ENCODE data around the gene SPRN. TPM values are rescaled to one million over a fixed set of nuclear protein-coding genes. Genes with fewer than 3 reads are reported as not detected.
"Not testable (repeated sequence)": the region's sequence is repeated elsewhere in the genome, so short reads cannot be mapped to it uniquely, and the experiment has no call there.

Gene SPRN
- polyA plus RNA-seq, 2 of the 4 experiments (the other 2 are of a cell fraction): 0.06 to 0.15 TPM

DNA sequence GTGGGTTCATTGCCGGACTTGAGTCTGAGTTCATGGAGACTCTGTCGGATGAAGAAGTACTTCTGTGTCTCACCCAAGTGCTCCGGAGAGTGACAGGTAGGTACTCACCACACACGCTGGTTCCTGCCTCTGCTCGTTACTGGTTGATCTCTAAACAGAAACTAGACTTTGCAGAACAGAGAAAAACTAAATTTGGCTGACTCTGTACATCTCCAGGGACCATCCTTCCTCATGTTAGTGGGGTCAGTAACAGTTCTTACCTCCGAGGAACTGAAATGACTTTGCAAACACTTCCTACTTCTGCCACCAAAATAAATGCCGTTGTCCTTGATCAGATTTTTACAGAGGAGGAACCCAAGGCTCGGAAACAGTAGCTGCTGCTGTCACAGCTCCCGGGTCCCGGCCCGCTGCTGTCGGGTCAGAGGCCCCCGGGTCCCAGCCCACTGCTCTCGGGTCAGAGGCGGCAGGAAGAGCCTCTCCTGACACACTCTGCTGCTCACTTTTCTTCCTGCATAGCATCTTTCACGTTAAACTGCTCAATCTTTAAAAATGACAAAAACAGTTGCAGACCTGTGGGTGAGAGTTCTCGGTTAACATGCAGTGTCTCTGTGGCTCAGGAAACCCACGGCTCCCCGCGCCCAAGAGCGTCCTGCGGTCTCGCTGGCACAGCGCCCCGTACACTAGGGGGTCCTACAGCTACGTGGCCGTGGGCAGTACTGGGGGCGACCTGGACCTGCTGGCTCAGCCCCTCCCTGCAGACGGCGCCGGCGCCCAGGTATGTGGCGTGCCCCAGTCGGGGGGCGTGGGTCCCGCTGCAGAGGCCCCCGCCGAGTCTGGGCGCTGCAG is 35.2 kb downstream of the SPRN start:
- no peak for DNase-seq (ENCODE audit: low read depth in 1 of 2, low spot score in 1 of 2)
- TF ChIP-seq GATA3 (IDR thresholded peaks at IDR 0.05; ENCODE audit: borderline replicate concordance) (no peak), FOSB (CRISPR knock-in tag; IDR thresholded peaks at IDR 0.05) (no peak), ZNF302 (CRISPR knock-in tag; IDR thresholded peaks at IDR 0.05) (no peak), SREBF2 (IDR thresholded peaks at IDR 0.05) (no peak), MAFK (IDR thresholded peaks at IDR 0.05; ENCODE audit: partially characterized antibody) (no peak), POLR2A (IDR thresholded peaks at IDR 0.05; ENCODE audit: low read length) (no peak), BHLHE40 (IDR thresholded peaks at IDR 0.05; ENCODE audit: low read depth, low read length) (no peak)
- TF ChIP-seq, protein P1, sequence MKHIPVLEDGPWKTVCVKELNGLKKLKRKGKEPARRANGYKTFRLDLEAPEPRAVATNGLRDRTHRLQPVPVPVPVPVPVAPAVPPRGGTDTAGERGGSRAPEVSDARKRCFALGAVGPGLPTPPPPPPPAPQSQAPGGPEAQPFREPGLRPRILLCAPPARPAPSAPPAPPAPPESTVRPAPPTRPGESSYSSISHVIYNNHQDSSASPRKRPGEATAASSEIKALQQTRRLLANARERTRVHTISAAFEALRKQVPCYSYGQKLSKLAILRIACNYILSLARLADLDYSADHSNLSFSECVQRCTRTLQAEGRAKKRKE (CRISPR knock-in tag; IDR thresholded peaks at IDR 0.05; ENCODE audit: low read depth): no peak
- Histone ChIP-seq H3K27ac (no peak overlapping the region), H3K4me1 (peaks cover 8% of the 10 kb centered on the region; the same call in 2 of the 3 replicates), H3K4me3 (no peak overlapping the region), H3K9me3 (no peaks in the 10 kb centered on the region), H3K4me2 (no peak overlapping the region)
- ChIA-PET CTCF (no interaction called here), POLR2A (no interaction called here)
- ATAC-seq: no peak
- no peak for FAIRE-seq
- 82% methylated on average over 39 of the region's 39 CpGs for WGBS (ENCODE audit: missing lambda C conversion rate)

DNA sequence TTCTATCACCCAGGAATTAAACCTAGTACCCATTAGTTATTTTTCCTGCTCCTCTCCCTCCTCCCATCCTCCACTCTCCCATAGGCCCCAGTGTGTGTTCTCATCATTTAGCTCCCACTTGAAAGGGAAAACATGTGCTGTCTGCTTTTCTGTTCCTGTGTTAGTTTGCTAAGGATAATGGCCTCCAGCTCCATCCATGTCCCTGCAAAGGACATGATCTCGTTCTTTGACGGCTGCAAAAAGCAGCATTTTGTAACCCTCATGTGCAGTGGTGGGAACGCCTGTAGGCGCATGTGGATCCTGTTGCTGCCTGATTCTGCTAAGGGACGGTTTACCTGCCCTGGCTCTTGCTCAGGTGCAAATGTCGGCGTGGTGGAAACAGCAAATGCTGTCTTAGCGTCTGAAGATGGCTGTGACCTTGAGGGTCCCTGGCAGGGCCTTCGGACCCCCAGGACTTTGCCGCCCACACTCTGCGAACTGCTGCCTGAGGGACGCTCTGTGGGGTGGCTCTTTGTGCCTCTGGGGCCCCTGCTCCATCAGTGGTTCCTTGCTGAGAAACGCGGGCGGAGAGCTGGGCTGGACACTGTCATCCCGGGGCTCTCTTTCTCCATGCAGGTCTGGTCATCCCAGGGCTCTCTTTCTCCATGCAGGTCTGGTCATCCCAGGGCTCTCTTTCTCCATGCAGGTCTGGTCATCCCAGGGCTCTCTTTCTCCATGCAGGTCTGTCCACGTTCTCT is 36.0 kb downstream of the SPRN start:
- TF ChIP-seq CBX2 (IDR thresholded peaks at IDR 0.05; ENCODE audit: borderline replicate concordance, low read depth): no peak
- TF ChIP-seq EP300 (IDR thresholded peaks at IDR 0.05): no peak
- no peak for TF ChIP-seq HOXB13 (CRISPR knock-in tag; IDR thresholded peaks at IDR 0.05; ENCODE audit: low read depth)
- no peak for TF ChIP-seq NPAS2 (CRISPR knock-in tag; IDR thresholded peaks at IDR 0.05; ENCODE audit: borderline replicate concordance)
- peak in 1 of 2 experiments; percentile 40 for DNase-seq (ENCODE audit: low read depth in 1 of 2, low spot score in 1 of 2)

DNA sequence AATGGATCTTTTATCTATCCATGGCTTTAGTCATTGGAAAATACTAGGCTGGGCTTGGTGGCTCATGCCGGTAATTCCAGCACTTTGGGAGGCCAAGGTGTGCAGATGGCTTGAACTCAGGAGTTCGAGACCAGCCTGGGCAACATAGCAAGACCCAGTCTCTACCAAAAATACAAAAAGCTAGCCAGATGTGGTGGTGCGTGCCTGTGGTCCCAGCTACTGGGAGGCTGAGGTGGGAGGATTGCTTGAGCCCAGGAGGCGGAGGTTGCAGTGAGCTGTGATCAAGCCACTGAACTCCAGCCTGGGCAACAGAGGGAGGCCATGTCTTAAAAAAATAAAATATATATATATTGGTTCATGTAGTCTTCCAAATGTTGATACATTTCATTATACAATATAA is 37.5 kb downstream of the SPRN start:
- H3K27ac ChIP-seq; POLR2A ChIA-PET; H3K4me3 ChIP-seq; ATAC-seq; H3K4me2 ChIP-seq; DNase-seq (ENCODE audit: low read depth in 1 of 2, low spot score in 1 of 2); H3K4me1 ChIP-seq; FAIRE-seq; H3K9me3 ChIP-seq: not testable (repeated sequence)
- 80% methylated on average over 4 of the region's 4 CpGs for WGBS (ENCODE audit: missing lambda C conversion rate)
- CTCF ChIA-PET: interaction anchor here (3.2 kb wide), 1 partner anchor 57 kb away, joined by 13 read pairs; no protein-coding TSS in a partner anchor

More for the DNA sequence above, 36.0 kb downstream of the SPRN start:
- FAIRE-seq (no peak), ATAC-seq (peak in 1 of 2 experiments; percentile 53; a peak in 2 of 6 replicates)
- no peak overlapping the region for H3K4me3 ChIP-seq
- no peak overlapping the region for H3K27ac ChIP-seq
- ChIA-PET POLR2A (no interaction called here), CTCF (interaction anchor here (3.2 kb wide), 1 partner anchor 59 kb away, joined by 13 read pairs; no protein-coding TSS in a partner anchor)
- H3K9me3 ChIP-seq: no peaks in the 10 kb centered on the region
- H3K4me2 ChIP-seq: no peak overlapping the region
- 90% methylated on average over 12 of the region's 17 CpGs for WGBS (ENCODE audit: missing lambda C conversion rate)
- peaks cover 6% of the 10 kb centered on the region; the same call in 2 of the 3 replicates for H3K4me1 ChIP-seq

DNA sequence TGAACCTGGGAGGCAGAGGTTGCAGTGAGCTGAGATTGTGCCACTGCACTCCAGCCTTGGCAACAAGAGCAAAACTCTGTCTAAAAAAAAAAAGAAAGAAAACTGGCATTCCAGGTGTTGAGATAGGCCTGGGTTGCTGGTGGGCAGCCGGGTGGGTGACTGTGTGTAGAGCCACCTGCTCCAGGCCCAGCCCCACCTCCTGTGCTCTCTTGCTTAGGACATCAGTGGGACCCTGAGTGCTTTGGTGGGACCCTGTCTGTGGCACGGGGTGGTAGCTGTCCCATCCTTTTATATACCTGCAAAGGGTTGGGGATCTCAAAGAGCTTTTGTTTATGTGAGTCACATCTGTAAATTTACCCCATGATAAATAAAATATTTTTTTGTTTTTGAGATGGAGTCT is 39.2 kb downstream of the SPRN start:
- ChIA-PET CTCF (interaction anchor here (3.2 kb wide), 1 partner anchor 55 kb away, joined by 13 read pairs; no protein-coding TSS in a partner anchor), POLR2A (no interaction called here)
- WGBS (ENCODE audit: missing lambda C conversion rate): 82% methylated on average over 2 of the region's 2 CpGs

More for the DNA sequence above, 39.2 kb downstream of the SPRN start:
- Histone ChIP-seq H3K9me3 (no peaks in the 10 kb centered on the region), H3K4me2 (no peak overlapping the region), H3K4me3 (no peak overlapping the region), H3K4me1 (peaks cover 2% of the 10 kb centered on the region; the same call in 1 of the 3 replicates), H3K27ac (no peak overlapping the region)
- TF ChIP-seq, protein P2, sequence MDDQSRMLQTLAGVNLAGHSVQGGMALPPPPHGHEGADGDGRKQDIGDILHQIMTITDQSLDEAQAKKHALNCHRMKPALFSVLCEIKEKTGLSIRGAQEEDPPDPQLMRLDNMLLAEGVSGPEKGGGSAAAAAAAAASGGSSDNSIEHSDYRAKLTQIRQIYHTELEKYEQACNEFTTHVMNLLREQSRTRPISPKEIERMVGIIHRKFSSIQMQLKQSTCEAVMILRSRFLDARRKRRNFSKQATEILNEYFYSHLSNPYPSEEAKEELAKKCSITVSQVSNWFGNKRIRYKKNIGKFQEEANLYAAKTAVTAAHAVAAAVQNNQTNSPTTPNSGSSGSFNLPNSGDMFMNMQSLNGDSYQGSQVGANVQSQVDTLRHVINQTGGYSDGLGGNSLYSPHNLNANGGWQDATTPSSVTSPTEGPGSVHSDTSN (IDR thresholded peaks at IDR 0.05): no peak
- TF ChIP-seq MAFK (IDR thresholded peaks at IDR 0.05; ENCODE audit: partially characterized antibody) (no peak), KDM5A (IDR thresholded peaks at IDR 0.05) (no peak), BHLHE40 (IDR thresholded peaks at IDR 0.05; ENCODE audit: low read depth, low read length) (no peak), TFCP2L1 (CRISPR knock-in tag; IDR thresholded peaks at IDR 0.05) (no peak), POLR2A (IDR thresholded peaks at IDR 0.05; ENCODE audit: low read length) (no peak), RCOR1 (IDR thresholded peaks at IDR 0.05; ENCODE audit: low read depth, low read length) (no peak), RAD21 (conservative IDR thresholded peaks at IDR 0.05 in 1 of 2, IDR thresholded peaks at IDR 0.05 in 1 of 2) (no peak), MYC (IDR thresholded peaks at IDR 0.05; ENCODE audit: borderline replicate concordance, low read length) (no peak), EHMT2 (IDR thresholded peaks at IDR 0.05; ENCODE audit: low read depth) (no peak)
- TF ChIP-seq, protein P3, sequence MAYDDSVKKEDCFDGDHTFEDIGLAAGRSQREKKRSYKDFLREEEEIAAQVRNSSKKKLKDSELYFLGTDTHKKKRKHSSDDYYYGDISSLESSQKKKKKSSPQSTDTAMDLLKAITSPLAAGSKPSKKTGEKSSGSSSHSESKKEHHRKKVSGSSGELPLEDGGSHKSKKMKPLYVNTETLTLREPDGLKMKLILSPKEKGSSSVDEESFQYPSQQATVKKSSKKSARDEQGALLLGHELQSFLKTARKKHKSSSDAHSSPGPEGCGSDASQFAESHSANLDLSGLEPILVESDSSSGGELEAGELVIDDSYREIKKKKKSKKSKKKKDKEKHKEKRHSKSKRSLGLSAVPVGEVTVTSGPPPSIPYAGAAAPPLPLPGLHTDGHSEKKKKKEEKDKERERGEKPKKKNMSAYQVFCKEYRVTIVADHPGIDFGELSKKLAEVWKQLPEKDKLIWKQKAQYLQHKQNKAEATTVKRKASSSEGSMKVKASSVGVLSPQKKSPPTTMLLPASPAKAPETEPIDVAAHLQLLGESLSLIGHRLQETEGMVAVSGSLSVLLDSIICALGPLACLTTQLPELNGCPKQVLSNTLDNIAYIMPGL (CRISPR knock-in tag; IDR thresholded peaks at IDR 0.05; ENCODE audit: borderline replicate concordance): no peak
- DNase-seq (ENCODE audit: low read depth in 1 of 2, low spot score in 1 of 2): no peak
- FAIRE-seq: no peak
- no peak for ATAC-seq
